ENCODE results near the gene B4GALNT4.

B4GALNT4 gene

DNA sequence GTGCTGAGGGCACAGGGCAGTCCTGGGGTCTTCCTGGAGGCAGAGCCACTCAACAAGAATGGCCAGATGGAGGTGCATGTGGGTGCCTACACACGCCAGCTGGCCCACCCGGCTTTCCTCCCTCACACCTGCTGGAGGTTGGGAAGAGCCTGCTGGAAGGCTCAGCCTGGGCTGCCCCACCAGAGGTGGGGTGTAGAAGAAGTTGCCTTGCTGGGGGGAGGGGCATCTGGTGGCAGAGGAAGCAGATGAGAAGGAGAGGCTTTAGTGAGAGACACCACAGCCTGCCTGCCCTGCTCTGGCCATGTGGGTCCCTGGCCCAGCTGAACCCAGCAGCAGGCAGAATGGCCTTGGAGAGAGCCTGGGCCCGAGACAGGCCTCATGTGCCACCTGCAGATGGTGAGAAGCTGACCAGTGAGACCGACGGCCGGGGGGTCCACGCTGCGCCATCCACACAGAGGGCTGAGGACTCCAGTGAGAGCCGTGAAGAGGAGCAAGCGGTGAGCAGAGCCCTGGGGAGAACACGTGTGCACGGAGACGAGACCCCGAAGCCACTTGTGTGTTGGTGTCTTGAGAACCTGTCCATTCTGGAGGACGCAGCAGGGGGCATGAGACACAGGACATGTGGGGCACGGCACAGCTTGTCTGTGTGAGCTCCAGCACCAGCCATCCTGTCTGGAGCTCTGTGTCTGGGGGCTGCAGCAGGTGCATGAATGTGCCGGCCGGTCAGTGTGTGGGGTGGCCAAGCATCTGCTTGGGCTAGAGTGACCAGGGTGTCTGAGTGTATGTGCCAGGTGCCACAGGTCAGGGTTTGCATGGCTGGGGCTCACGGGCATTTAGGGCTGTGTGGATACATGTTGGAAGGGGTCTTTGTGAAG, 2.7 kb downstream of the B4GALNT4 start:
- no peak overlapping the region for H3K4me3 ChIP-seq (ENCODE audit: low read length)
- DNase-seq (ENCODE audit: low read depth, low spot score): no peak

DNA sequence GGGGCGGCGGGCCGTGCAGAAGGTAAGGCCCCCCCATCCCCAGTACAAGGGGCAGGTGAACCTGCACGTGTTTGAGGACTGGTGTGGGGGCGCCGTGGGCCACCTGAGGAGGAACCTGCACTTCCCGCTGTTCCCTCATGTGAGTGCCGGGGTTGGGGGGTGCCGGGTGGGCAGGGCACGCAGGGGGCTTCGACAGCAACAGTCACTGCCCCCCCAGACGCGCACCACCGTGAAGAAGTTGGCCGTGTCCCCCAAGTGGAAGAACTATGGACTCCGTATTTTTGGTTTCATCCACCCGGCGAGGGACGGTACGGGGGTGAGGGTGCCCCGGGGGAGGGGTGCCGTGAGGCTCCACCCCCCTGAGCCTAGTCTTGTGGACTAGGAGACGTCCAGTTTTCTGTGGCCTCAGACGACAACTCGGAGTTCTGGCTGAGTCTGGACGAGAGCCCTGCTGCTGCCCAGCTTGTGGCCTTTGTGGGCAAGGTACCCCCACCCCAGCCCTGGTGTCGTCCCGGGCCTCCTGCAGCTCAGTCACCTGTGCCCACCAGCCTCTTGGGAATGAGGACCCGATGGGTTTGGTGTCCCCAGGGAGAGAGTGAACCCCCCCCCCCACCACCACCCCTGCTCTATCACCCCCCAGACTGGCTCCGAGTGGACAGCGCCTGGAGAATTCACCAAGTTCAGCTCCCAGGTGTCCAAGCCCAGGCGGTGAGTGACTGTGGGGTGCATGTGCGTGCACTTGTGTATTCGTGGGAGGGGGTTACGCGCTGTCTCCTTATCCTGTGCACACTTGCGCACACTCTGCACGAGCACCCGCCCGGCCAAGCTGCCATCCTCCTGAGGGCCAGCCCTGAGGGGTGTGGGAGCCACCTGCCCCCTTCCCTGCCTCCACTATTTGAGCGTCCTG, 3.8 kb downstream of the B4GALNT4 start:
- H3K4me3 ChIP-seq (ENCODE audit: low read length): no peak overlapping the region
- DNase-seq (ENCODE audit: low read depth, low spot score): no peak

DNA sequence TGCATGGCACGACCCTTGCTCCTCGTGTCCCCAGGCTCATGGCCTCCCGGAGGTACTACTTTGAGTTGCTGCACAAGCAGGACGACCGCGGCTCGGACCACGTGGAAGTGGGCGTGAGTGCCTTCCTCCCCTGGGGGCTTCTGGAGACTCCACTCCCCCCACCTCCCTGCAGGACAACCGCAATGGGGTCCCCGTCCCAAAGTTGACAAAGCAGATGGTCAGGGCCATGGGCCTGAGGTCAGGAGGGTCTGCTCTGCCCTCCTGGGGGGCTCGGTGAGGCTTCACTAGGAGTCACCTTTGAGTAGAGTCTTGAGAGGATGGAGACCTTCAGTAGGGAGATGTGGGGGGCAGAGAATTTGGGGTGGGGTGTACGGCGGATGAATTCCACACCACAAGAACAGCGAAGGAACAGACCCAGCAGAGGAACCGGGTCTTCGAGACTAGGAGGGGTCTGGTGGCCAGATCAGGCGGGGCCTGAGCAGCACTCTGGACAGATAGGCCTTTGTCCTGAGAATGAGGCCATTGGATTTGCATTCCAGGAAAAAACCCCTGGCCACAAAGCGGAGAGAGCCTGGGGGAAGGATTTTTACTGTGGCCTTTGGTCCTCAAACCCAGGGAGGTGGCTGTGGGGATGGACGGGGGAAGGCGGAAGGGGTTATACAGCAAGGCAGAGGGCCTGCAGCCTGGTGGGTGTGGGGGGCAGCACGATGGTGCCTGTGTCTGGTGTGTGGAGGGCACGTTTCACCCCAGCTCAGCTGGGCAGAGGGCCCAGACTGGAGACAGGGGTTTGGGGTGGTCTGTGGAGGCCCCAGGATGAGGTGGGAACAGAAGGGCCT, 4.6 kb downstream of the B4GALNT4 start:
- DNase-seq (ENCODE audit: low read depth, low spot score): no peak
- H3K4me3 ChIP-seq (ENCODE audit: low read length): no peak overlapping the region

DNA sequence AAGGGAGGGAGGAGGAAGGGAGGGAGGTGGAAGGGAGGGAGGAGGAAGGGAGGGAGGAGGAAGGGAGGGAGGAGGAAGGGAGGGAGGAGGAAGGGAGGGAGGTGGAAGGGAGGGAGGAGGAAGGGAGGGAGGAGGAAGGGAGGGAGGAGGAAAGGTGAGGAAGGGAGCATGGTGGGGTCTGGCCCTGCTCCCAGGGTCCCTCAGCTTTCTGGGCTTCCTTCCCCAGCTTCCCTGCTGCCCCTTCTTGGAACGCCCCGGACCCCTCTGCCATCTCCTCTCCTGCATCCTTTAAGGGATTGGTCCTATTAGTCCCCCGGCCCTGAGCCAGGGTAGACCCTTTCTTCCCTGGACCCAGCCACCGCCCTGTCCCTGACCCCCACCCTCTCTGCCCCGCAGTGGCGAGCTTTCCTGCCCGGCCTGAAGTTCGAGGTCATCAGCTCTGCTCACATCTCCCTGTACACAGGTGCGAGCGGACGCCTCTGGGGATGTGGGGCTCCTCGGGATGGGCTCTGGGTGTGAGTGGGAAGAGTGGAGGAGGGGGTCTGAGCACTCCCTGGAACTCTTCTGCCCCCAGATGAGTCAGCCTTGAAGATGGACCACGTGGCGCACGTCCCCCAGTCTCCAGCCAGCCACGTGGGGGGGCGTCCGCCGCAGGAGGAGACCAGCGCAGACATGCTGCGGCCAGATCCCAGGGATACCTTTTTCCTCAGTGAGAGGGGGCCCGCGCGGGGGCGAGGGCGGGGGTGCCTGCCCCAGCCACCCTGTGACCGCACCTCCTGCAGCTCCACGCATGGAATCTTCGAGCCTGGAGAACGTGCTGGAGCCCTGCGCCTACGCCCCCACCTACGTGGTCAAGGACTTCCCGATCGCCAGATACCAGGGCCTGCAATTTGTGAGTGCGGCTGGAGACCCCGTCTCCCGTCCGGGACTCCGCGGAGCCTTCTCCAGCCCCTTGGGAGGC, 6.0 kb downstream of the B4GALNT4 start:
- DNase-seq (ENCODE audit: low read depth, low spot score): no peak

DNA sequence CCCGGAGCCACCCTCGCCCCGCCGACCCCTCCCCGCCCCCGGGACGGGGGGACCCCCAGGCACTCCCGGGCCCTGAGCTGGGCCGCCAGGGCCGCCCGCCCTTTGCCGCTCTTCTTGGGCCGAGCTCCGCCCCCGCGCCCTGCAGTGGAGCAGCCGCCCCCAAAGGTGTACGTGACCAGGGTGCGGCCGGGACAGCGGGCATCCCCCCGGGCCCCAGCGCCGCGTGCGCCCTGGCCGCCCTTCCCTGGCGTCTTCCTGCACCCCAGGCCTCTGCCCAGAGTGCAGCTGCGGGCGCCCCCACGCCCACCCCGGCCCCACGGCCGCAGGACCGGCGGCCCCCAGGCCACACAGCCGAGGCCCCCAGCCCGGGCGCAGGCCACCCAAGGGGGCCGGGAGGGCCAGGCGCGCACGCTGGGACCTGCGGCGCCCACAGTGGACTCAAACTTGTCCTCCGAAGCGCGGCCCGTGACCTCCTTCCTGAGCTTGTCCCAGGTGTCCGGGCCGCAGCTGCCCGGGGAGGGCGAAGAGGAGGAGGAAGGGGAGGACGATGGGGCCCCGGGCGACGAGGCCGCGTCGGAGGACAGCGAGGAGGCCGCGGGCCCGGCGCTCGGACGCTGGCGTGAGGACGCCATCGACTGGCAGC, 7.4 kb downstream of the B4GALNT4 start:
- no peak for DNase-seq (ENCODE audit: low read depth, low spot score)
- no peak overlapping the region for H3K4me3 ChIP-seq (ENCODE audit: low read length)

More for the DNA sequence above, 6.0 kb downstream of the B4GALNT4 start:
- H3K4me3 ChIP-seq (ENCODE audit: low read length): no peak overlapping the region

DNA sequence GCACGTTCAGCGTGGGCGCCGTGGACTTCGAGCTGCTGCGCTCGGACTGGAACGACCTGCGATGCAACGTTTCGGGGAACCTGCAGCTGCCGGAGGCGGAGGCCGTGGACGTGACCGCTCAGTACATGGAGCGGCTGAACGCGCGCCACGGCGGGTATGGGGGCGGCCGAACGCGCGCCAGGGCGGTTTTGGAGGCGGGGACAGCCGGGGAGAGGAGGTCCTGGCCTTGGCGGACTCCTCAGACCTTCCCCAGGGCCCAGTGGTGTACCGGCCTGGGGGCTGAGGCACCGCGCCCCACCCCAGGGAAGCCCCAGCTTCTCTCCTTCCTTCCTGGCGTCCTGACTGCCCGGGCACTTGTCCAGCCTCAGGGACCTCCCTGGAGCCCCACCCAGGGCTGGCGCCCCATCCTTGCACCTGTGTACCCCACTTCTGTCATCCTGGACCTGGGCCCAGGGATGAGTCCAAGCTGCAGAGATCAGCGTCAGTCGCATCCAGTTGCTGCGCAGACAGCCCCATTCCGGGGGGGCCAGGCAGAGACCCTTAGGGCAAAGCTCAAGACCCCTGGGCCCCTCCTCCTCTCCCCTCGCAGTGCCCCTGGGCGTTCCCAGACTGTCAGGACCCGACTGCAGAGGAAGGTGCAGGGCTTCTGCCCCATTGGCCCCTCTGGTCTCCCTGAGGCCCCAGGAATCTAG, 8.0 kb downstream of the B4GALNT4 start:
- H3K4me3 ChIP-seq (ENCODE audit: low read length): no peak overlapping the region
- no peak for DNase-seq (ENCODE audit: low read depth, low spot score)

DNA sequence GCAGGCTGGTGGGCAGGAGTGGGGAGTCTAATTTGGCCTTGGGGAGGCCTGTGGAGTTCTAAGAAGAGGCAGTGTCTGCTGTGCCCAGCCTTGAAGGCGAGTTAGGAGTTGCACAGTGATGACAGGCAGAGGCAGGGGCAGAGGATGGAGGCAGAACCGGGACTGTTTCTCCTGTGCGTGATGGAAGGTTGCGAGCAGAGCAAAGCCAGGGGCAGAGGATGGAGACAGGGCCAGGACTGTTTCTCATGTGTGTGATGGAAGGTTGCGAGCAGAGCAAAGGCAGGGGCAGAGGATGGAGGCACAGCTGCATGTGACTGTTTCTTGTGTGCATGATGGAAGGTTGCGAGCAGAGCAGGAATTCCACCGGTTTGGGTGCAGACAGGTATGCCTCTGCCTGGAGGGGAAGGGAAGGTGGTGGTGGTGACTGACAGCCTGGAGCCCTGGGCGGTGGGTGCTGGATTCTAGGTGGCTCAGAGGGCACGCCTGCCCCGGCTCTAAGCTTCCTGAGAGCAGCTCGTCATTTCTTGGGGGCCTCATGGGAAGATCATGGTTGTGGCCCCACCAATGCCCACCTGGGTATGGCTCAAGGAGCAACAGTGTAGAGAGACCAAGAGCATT, 8.7 kb downstream of the B4GALNT4 start:
- DNase-seq (ENCODE audit: low read depth, low spot score): no peak
- H3K4me3 ChIP-seq (ENCODE audit: low read length): no peak overlapping the region

DNA sequence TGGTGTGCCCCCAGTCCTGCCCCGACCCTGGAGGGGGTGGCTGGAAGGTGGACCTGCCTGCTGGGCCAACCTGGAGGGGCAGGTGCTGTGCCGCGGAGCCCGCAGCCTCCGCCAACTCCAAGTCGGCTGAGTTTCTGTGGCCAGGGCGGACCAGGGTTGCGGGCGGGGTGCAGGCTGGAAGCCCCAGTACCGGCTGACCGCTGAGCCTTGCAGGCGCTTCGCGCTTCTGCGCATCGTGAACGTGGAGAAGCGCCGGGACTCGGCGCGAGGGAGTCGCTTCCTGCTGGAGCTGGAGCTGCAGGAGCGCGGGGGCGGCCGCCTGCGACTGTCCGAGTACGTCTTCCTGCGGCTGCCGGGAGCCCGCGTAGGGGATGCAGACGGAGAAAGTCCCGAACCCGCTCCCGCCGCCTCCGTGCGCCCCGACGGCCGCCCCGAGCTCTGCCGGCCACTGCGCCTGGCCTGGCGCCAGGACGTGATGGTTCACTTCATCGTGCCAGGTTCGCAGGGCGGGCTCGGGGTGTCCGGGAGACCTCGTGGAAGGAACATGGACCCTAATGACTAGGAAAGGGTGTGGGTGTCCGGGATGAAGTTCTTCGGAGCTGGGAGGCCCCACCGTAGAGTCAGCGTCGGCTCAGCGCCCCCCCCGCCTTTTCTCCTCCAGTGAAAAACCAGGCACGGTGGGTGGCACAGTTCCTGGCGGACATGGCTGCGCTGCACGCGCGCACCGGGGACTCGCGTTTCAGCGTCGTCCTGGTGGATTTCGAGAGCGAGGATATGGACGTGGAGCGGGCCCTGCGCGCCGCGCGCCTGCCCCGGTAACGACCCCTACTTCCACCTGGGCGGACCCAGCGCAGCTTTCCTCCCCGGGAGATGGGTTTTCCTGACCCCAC, 10.2 kb downstream of the B4GALNT4 start:
- H3K4me3 ChIP-seq (ENCODE audit: low read length): no peak overlapping the region
- no peak for DNase-seq (ENCODE audit: low read depth, low spot score)

DNA sequence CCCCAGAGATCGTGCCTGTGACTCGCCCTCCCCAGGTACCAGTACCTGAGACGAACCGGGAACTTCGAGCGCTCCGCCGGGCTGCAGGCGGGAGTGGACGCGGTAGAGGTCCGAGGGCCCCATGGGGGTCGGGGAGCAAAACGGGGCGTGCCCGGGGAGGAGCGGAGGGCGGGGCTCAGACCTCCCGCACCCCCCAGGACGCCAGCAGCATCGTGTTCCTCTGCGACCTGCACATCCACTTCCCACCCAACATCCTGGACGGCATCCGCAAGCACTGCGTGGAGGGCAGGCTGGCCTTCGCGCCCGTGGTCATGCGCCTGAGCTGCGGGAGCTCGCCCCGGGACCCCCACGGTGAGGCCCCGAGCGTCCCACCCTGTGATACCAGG, 10.8 kb downstream of the B4GALNT4 start:
- no peak overlapping the region for H3K4me3 ChIP-seq (ENCODE audit: low read length)
- DNase-seq (ENCODE audit: low read depth, low spot score): no peak

DNA sequence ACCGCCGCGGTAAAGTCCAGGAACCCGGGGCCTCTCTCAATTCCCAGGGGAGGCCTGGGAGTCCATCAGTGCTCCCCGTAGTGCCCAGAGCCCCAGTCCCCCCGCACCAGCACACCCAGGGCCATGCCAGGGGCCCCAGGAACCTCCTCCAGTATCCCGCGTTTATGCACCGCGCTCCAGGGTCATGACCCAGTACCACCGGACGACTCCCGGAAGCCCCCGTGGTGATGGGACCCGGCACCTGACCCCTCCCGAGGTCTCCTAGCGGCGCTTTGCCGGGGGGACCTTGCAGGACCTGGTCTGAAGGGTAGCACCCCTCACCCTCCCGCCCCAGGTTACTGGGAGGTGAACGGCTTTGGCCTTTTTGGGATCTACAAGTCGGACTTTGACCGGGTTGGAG, 11.2 kb downstream of the B4GALNT4 start:
- H3K4me3 ChIP-seq (ENCODE audit: low read length): no peak overlapping the region
- DNase-seq (ENCODE audit: low read depth, low spot score): no peak

DNA sequence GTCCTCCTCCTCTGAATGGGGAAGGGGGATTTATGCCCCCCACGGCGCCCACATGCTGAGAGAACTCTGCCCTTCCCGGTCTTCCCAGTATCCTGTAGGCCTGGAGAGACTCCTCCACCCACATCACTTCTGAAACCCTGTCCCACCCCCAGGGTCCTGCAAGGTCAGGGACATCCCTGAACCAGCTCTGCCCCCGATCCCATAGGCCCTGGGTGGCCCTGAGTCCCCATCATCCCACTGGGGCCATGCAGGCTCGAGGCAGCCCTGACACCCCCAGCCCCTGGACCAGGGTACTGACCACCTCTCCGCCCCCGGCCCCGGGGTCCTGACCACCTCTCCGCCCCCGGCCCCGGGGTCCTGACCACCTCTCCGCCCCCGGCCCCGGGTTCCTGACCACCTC, 11.7 kb downstream of the B4GALNT4 start:
- DNase-seq (ENCODE audit: low read depth, low spot score): no peak
- H3K4me3 ChIP-seq (ENCODE audit: low read length): no peak overlapping the region

DNA sequence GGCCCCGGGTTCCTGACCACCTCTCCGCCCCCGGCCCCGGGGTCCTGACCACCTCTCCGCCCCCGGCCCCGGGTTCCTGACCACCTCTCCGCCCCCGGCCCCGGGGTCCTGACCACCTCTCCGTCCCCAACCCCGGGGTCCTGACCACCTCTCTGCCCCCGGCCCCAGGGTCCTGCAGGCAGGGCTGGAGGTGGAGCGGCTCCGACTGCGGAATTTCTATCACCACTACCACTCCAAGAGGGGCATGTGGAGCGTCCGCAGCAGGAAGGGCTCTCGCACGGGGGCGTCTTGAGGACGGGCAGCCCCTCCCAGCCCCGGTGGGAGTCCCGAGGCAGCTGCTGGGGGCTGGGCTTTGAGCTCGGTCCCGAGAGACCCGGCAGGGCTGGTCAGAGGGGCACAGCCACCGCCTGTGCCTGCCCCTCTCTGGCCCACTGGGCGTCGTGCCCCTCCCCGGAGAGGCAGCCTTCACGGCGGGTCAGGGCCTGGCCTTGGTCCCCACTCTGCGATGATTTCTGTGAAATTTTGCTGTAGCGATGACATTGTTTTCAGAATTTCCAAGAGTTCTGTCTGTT, 12.3 kb downstream of the B4GALNT4 start:
- no peak for DNase-seq (ENCODE audit: low read depth, low spot score)
- no peak overlapping the region for H3K4me3 ChIP-seq (ENCODE audit: low read length)

DNA sequence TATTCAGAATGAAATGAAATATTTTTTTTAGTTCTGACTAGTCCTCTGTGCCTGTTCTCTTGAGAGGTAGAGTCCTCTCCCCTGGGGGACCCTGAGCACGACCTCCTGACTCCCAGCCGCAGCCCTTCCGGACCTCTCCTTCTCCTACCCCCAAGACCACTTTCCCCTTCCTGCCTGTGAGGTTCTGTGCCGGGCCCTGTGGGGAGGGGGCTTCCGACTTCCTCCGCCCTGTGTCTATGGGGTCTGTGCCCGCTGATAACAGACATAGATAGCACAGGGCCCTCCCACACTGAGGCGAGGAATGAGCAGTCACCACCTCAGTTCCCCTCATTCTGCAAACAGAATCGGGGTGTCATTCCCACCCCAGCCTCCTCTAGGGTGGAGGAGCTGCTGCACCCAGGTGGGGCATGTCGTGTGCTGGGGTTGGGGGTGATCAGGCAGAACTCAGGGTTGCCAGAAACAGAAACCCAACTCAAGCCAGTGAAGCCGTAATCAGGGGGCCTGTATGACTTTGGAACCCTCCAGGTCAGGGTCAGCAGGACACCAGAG, 12.9 kb downstream of the B4GALNT4 start:
- no peak for DNase-seq (ENCODE audit: low read depth, low spot score)
- H3K4me3 ChIP-seq (ENCODE audit: low read length): no peak overlapping the region

DNA sequence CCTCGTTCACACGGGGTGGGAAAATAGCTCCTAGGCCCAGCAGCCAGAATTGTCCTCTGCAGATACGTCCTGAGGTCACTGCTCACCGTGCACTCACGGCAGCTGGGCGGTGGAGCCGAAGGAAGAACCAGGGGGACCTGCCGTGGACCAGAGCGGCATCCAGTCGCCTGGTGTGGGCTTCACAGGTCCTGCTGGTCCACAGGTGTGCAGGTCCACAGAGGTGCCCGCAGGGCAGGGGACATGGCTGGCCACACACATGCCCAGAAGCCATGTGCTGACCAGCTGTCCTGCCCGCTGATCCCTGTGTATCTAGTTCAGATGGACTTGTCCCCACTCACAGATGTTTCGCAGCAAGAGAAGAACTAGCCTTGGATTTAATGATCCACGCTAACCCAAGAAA, 14.1 kb downstream of the B4GALNT4 start:
- H3K4me3 ChIP-seq (ENCODE audit: low read length): no peak overlapping the region
- DNase-seq (ENCODE audit: low read depth, low spot score): no peak

DNA sequence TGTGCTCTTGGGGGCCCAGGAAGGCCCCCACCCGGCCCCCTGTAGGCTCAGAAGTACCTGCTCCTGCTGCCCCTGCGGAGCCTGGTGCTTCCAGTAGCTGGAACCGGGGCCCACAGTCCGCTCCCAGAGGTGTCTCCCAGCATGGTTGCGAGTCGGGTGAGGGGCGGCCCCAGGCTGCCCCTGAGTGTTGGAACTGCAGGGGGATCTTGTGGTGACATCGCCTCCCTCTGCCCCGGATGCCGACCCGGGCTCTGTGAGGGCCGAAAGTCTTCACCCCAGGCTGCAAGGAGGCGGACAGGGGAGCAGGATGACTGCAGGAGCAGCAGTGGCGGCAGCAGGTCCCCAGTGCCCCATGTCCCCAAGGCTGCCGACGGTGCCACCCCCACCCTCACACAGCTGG, 15.2 kb downstream of the B4GALNT4 start:
- H3K4me3 ChIP-seq (ENCODE audit: low read length): no peak overlapping the region
- no peak for DNase-seq (ENCODE audit: low read depth, low spot score)

All from Jurkat, Clone E6-1 (cell line).